Gastrocnemius medialis (tissue), 4 donors: ENCODE results near the gene AKAP6. TPM values are rescaled to one million over a fixed set of nuclear protein-coding genes. Genes with fewer than 3 reads are reported as not detected.

Experiments used
- ATAC-seq, 2 donors: fragments of 150-250 bp; one replicate each; pipeline ENCODE4 v1.9.1; 2016
- DNase-seq, 2 donors: peaks; one replicate each; pipeline ENCODE4 v3.0.0-alpha.2; 2019
- H3K27ac ChIP-seq, 4 donors: fragments of 200-600 bp; sonication (generic); 1 replicate in 1 of 4; 2 replicates in 3 of 4; pipeline ENCODE4 v1.5.1; 2016 to 2018; ENCODE audit warnings: mild to moderate bottlenecking in 2 of 4, moderate library complexity in 1 of 4
- H3K27me3 ChIP-seq, 3 donors: fragments of 200-600 bp; sonication (generic) in 2 of 3; 1 replicate in 1 of 3; 2 replicates in 2 of 3; pipeline versions ENCODE4 v1.5.1 to v1.6.0; 2016 to 2019; ENCODE audit warnings: mild to moderate bottlenecking in 1 of 3, moderate library complexity in 1 of 3
- H3K36me3 ChIP-seq, 2 donors: fragments of 200-600 bp; sonication (generic) in 1 of 2; one replicate each; pipeline ENCODE4 v1.5.1; 2017 to 2018
- H3K4me1 ChIP-seq, 2 donors: fragments of 200-600 bp; sonication (generic) in 1 of 2; one replicate each; pipeline ENCODE4 v1.5.1; 2016 to 2017; ENCODE audit warnings: mild to moderate bottlenecking in 2 of 2
- H3K4me3 ChIP-seq, 4 donors: fragments of 200-600 bp; sonication (generic) in 3 of 4; 1 replicate in 1 of 4; 2 replicates in 3 of 4; pipeline ENCODE4 v1.5.1; 2016 to 2019; ENCODE audit warnings: mild to moderate bottlenecking in 2 of 4
- H3K9me3 ChIP-seq, 3 donors: fragments of 200-600 bp; sonication (generic) in 2 of 3; 1 replicate in 1 of 3; 2 replicates in 2 of 3; pipeline ENCODE4 v1.5.1; 2016 to 2019
- POLR2A ChIP-seq, 2 donors: fragments of 450-650 bp; IDR thresholded peaks; one replicate each; pipeline ENCODE4 v1.6.1; 2017; ENCODE audit warnings: antibody characterized with exemption in 2 of 2, mild to moderate bottlenecking in 2 of 2, moderate library complexity in 2 of 2
- in situ Hi-C, 4 donors: fragments of 200-750 bp; cut with MboI; loops; one replicate each; pipeline versions ENCODE4 v1.15.0 to v1.8.0; 2017; ENCODE audit warnings: low sequenced_read_pairs in 4 of 4
- intact Hi-C: fragments of 100-400 bp; cut with DNase I; formaldehyde crosslinking; loops from one replicate; pipeline ENCODE4 v1.15.1; 2023; ENCODE audit warnings: low total_unique reads
- total RNA-seq, 4 donors: library from RNA; depleted of rRNA; stranded (reverse); fragments of >200 nt; gene quantifications; one replicate each; pipeline versions ENCODE4 v1.1.0 to v1.2.3, GENCODE V29; 2016
- TF ChIP-seq, protein P1 (sequence below), 5 experiments: fragments of 450-650 bp in 3 of 5; fragments of 200-600 bp in 2 of 5; sonication (generic) in 2 of 5; IDR thresholded peaks in 4 of 5; conservative IDR thresholded peaks in 1 of 5; 1 replicate in 4 of 5; 2 replicates in 1 of 5; pipeline ENCODE4 v1.5.1; 2016 to 2019; ENCODE audit warnings: antibody characterized with exemption in 5 of 5, mild to moderate bottlenecking in 3 of 5, moderate library complexity in 3 of 5

The AKAP6 gene
- total RNA-seq, 4 donors from 2014 or later, result 23.2 to 59.2 (median 32.1) TPM

DNA sequence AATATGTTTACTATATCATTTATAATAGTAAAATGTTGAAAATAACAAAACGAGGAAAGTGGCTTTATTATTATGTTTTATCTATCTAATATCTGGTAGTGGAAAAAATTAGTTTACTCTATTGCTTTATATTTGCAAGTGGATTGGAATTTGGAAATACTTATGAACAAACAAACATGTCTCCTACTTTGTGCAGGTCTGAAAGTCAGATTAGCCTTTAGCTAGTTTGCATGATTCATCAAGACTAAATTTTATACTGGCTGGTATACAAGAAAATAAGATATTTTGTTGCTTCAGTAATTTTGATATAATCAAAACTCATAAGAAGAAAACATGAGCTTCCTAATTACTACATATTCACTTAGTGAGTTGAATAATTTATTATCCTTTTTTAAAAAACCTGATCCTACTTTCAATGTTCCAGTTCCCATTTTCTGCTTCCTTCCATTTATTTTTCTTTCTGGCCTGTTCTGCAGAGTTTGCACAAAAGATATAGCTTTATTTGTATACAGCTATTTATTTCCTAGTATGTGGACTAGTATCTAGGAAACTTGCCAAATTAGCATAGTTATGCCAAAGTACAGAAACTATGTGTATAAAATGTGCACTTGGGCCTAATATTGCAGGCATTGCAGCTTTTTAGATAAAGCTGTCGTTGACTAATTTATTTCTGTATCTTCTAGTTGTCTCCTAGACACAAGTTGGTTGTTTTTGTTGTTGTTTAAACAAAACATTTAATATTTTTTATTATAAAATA lies 122.0 kb downstream of the AKAP6 start:
- H3K27me3 ChIP-seq, result no peaks in the 10 kb centered on the region
- ATAC-seq (no peak), DNase-seq (no peak)
- no peaks in the 10 kb centered on the region for H3K9me3 ChIP-seq
- H3K36me3 ChIP-seq, result no peaks in the 10 kb centered on the region
- no peak overlapping the region for H3K4me3 ChIP-seq
- H3K27ac ChIP-seq, result no peak overlapping the region
- in situ Hi-C loops, result loop anchor here in 2 of 4 donors (25.0 kb wide), 2 partner anchors 389 to 939 kb away; no protein-coding TSS in a partner anchor
- H3K4me1 ChIP-seq, result no peaks in the 10 kb centered on the region
- intact Hi-C loops, result no loop called here
- TF ChIP-seq, protein P1, sequence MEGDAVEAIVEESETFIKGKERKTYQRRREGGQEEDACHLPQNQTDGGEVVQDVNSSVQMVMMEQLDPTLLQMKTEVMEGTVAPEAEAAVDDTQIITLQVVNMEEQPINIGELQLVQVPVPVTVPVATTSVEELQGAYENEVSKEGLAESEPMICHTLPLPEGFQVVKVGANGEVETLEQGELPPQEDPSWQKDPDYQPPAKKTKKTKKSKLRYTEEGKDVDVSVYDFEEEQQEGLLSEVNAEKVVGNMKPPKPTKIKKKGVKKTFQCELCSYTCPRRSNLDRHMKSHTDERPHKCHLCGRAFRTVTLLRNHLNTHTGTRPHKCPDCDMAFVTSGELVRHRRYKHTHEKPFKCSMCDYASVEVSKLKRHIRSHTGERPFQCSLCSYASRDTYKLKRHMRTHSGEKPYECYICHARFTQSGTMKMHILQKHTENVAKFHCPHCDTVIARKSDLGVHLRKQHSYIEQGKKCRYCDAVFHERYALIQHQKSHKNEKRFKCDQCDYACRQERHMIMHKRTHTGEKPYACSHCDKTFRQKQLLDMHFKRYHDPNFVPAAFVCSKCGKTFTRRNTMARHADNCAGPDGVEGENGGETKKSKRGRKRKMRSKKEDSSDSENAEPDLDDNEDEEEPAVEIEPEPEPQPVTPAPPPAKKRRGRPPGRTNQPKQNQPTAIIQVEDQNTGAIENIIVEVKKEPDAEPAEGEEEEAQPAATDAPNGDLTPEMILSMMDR (IDR thresholded peaks at IDR 0.05 in 4 of 5, conservative IDR thresholded peaks at IDR 0.05 in 1 of 5), result no peak
- TF ChIP-seq POLR2A (IDR thresholded peaks at IDR 0.05), result no peak

DNA sequence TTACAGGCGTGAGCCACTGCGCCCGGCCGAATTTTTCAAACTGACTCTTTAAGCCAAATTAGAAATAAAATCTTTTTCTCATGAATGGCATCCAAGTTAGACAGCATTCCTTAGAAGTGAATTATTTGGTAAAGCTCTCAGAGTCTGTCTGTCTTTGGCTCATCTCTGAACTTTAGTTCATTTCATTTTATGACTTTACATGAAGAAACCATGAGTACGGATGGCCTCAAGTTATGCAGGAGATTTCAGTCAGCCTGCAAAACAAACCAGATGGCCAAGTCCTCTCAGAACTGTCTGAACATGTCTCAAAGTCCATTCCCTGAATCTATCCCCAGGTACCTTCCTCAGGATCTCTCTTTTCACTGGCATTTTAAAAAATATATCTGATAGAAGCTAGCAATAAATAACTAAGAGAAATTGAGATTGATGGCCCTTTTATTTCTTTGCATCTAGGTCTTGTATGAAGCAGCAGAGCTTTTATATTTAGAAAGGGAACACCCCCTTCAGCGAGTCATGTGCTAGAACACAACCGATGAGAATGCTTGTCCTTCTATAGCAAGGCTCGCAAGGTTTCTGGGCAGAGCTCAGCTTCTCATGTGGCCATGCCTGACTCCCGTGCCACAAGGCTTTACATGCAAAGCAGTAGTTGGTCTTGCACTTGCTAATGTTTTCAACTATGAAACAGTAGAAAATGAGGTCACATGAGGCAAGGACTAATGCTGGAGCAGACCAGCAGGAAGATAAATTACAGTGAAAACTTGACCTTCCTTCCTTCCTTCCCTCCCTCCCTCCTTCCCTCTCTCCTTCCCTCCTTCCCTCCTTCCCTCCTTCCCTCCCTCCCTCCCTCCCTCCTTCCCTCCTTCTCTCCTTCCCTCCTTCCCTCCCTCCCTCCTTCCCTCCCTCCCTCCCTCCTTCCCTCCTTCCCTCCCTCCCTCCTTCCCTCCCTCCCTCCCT lies 125.0 kb downstream of the AKAP6 start:
- H3K9me3 ChIP-seq, result no peaks in the 10 kb centered on the region
- no peaks in the 10 kb centered on the region for H3K4me1 ChIP-seq
- H3K4me3 ChIP-seq, result no peak overlapping the region
- DNase-seq, result no peak
- in situ Hi-C loops (loop anchor here in 2 of 4 donors (25.0 kb wide), 2 partner anchors 392 to 942 kb away; no protein-coding TSS in a partner anchor), intact Hi-C loops (no loop called here)
- no peak overlapping the region for H3K27ac ChIP-seq
- TF ChIP-seq POLR2A (IDR thresholded peaks at IDR 0.05), result no peak
- TF ChIP-seq, protein P1 (IDR thresholded peaks at IDR 0.05 in 4 of 5, conservative IDR thresholded peaks at IDR 0.05 in 1 of 5), result no peak
- H3K36me3 ChIP-seq, result no peaks in the 10 kb centered on the region
- H3K27me3 ChIP-seq, result no peaks in the 10 kb centered on the region
- ATAC-seq, result no peak

DNA sequence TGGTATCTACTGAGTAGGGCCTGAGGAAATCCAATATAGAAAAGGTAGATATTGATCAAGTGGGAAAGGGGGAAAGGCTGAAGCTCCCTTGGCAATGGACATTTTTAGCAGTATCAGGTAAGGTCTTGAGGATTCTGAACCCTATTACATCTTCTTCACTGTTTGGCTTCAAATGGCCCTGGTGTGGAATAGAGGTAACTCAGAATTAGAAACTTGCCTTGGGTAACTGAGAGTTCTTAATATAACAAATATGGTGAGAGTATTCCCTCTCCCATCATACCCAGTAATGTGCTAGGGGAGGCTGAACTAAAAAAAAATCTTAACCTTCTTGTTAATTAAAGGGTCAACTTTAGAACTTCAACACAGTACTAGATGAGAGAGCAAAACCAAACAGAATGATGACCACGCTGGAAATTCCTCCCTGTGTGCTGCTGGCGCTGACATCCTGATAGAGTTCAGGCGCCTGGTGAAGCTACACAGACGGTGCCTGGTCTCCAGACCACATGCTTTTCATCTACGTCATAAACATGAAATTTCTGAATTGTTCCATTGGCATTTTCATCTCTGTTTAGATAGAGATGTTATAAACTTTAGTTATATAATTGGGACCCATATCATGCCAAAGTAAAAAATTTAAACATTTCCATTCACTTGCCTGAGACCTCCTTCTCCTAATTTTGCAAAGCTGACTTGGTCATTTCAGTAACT lies 128.3 kb downstream of the AKAP6 start:
- Histone ChIP-seq H3K36me3 (no peaks in the 10 kb centered on the region), H3K4me3 (no peak overlapping the region), H3K27me3 (no peaks in the 10 kb centered on the region), H3K27ac (no peak overlapping the region), H3K9me3 (no peaks in the 10 kb centered on the region), H3K4me1 (no peaks in the 10 kb centered on the region)
- intact Hi-C loops (no loop called here), in situ Hi-C loops (loop anchor here in 2 of 4 donors (25.0 kb wide), 2 partner anchors 395 to 945 kb away; no protein-coding TSS in a partner anchor)
- DNase-seq (no peak), ATAC-seq (no peak)
- TF ChIP-seq, protein P1 (IDR thresholded peaks at IDR 0.05 in 4 of 5, conservative IDR thresholded peaks at IDR 0.05 in 1 of 5), result no peak
- no peak for TF ChIP-seq POLR2A (IDR thresholded peaks at IDR 0.05)

DNA sequence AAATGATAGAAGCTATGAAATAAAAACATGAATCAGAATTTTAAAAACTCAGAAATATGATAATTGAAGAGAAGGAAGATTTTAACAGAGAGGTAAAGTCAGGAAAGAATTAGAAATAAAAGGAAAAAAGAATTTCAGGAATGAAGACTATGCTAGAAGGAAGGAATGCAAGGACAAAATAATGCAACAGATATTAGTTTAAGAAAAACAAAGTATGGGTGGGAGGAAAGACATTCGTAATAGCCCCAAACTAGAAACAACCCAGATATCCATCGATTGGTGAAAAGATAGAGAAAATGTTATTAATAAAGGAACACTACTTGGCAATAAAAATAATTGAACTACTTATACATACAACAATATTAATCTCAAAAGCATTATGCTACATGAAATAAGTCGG lies 129.6 kb downstream of the AKAP6 start:
- intact Hi-C loops (no loop called here), in situ Hi-C loops (loop anchor here in 2 of 4 donors (25.0 kb wide), 2 partner anchors 396 to 946 kb away; no protein-coding TSS in a partner anchor)
- H3K4me1 ChIP-seq, result no peaks in the 10 kb centered on the region
- no peaks in the 10 kb centered on the region for H3K9me3 ChIP-seq
- ATAC-seq, result no peak
- H3K27me3 ChIP-seq, result no peaks in the 10 kb centered on the region
- no peak overlapping the region for H3K4me3 ChIP-seq
- H3K36me3 ChIP-seq, result no peaks in the 10 kb centered on the region
- TF ChIP-seq POLR2A (IDR thresholded peaks at IDR 0.05), result no peak
- no peak for DNase-seq
- no peak overlapping the region for H3K27ac ChIP-seq
